Effector memory CD8-positive, alpha-beta T cell (primary cell): Measurements from ENCODE around the gene SPPL3.
A peak's percentile ranks its signal among the peaks of the same experiment; 100 is the strongest.

Experiments used
- ATAC-seq: fragments of 150-1000 bp; cut with Tn5 transposase; replicated peaks from 2 replicates; pipeline ENCODE4 v1.10.0; 2021; ENCODE audit warnings: mild to moderate bottlenecking, moderate library complexity
- DNase-seq, 3 experiments: peaks; one replicate each; pipeline ENCODE4 v3.0.0; 2021
- H3K27ac Mint-ChIP-seq, 2 donors: one replicate each; pipeline ENCODE4 v1.8.0; 2022; ENCODE audit warnings: mild to moderate bottlenecking in 2 of 2, mixed read lengths in 2 of 2, moderate library complexity in 2 of 2
- H3K27me3 Mint-ChIP-seq, 2 donors: one replicate each; pipeline ENCODE4 v1.8.0; 2022; ENCODE audit warnings: mixed read lengths in 2 of 2
- H3K36me3 Mint-ChIP-seq: one replicate; pipeline ENCODE4 v1.8.0; 2022; ENCODE audit warnings: mild to moderate bottlenecking, moderate library complexity, mixed read lengths; ENCODE audit not compliant: insufficient read depth
- H3K4me1 Mint-ChIP-seq, 2 donors: one replicate each; pipeline ENCODE4 v1.8.0; 2022; ENCODE audit warnings: low read depth in 2 of 2, mixed read lengths in 2 of 2
- H3K4me3 Mint-ChIP-seq, 2 donors: one replicate each; pipeline ENCODE4 v1.8.0; 2022; ENCODE audit warnings: mild to moderate bottlenecking in 2 of 2, mixed read lengths in 2 of 2, moderate library complexity in 2 of 2
- H3K9me3 Mint-ChIP-seq, 2 donors: one replicate each; pipeline ENCODE4 v1.8.0; 2022; ENCODE audit warnings: mixed read lengths in 2 of 2

SPPL3 gene

DNA sequence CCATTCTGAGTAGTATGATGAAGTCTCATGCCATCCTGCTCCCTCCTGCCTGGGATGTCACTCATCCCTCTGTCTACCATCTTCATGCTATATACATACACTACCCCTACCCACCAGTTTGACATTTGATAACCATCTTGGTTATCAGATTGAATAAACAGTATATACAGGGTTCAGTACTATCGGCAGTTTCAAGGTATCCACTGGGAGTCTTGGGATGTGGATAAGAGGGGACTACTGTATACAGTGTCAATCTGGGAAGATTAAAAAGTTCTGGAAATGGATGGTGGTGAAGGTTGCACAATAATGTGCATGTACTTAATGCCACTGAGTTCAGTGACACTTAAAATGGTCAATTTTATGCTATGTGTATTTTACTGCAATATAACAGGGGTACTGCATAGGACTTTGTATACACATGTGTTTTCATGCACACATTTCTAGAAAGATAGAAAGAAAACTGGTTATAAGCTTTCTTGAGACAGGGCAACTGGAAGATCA lies 22.1 kb downstream of the SPPL3 start:
- ATAC-seq = no peak
- Mint-ChIP-seq H3K4me1 (peaks cover 41 to 67% of the 10 kb centered on the region in 2 donors), H3K27me3 (no peaks in the 10 kb centered on the region), H3K9me3 (no peaks in the 10 kb centered on the region), H3K4me3 (no peak overlapping the region), H3K27ac (no peak overlapping the region), H3K36me3 (no peaks in the 10 kb centered on the region)
- DNase-seq = no peak

- H3K4me1 Mint-ChIP-seq = peaks cover 39 to 63% of the 10 kb centered on the region in 2 donors
- no peaks in the 10 kb centered on the region for H3K27me3 Mint-ChIP-seq
- no peak overlapping the region for H3K4me3 Mint-ChIP-seq
- no peak for ATAC-seq
- H3K27ac Mint-ChIP-seq = no peak overlapping the region
- DNase-seq = no peak
- H3K36me3 Mint-ChIP-seq = peaks cover 2% of the 10 kb centered on the region
- H3K9me3 Mint-ChIP-seq = no peaks in the 10 kb centered on the region
These were observed 24.3 kb downstream of the SPPL3 start for GRCh38 chr12:120879718-120880300.

DNA sequence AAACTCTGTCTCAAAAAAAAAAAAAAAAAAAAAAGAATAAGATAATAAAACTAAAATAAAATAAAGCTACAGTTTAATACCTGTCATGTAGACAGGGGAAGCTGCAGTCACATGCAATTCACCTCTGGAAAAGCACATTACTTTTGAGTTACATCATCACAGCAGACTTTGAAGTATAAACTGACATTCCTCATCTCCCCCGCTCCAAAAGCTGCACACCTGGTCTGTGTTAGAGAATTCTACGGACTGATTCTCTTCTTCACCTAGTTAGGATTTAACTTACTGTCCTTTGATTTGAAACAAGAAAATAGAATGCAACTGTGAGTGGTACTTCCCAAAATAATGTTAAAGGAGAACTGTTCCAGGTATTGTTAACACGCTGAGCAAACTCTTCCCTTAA lies 25.1 kb downstream of the SPPL3 start:
- Mint-ChIP-seq H3K9me3 (no peaks in the 10 kb centered on the region), H3K36me3 (peaks cover 2% of the 10 kb centered on the region), H3K4me1 (peaks cover 44 to 65% of the 10 kb centered on the region in 2 donors), H3K4me3 (no peak overlapping the region), H3K27ac (no peak overlapping the region), H3K27me3 (no peaks in the 10 kb centered on the region)
- no peak for ATAC-seq
- no peak for DNase-seq

GRCh38 chr12:120874547-120875245 lies 29.5 kb downstream of the SPPL3 start:
- Mint-ChIP-seq H3K4me1 (peaks cover 39 to 55% of the 10 kb centered on the region in 2 donors), H3K9me3 (no peaks in the 10 kb centered on the region), H3K36me3 (peaks cover 10% of the 10 kb centered on the region), H3K27ac (peak overlapping the region in 1 of 2 donors; percentile 60), H3K27me3 (no peaks in the 10 kb centered on the region), H3K4me3 (no peak overlapping the region)
- ATAC-seq (no peak), DNase-seq (no peak)

GRCh38 chr12:120873226-120873625 lies 30.9 kb downstream of the SPPL3 start:
- Mint-ChIP-seq H3K36me3 (peaks cover 10% of the 10 kb centered on the region), H3K9me3 (no peaks in the 10 kb centered on the region), H3K27me3 (no peaks in the 10 kb centered on the region), H3K4me3 (peak overlapping the region; percentile 15 to 35), H3K4me1 (peaks cover 35 to 50% of the 10 kb centered on the region in 2 donors), H3K27ac (peak overlapping the region in 1 of 2 donors; percentile 27)
- DNase-seq (no peak), ATAC-seq (no peak)

- H3K9me3 Mint-ChIP-seq = no peaks in the 10 kb centered on the region
- H3K27me3 Mint-ChIP-seq = no peaks in the 10 kb centered on the region
- peaks cover 35 to 50% of the 10 kb centered on the region in 2 donors for H3K4me1 Mint-ChIP-seq
- peaks cover 10% of the 10 kb centered on the region for H3K36me3 Mint-ChIP-seq
- no peak for ATAC-seq
- DNase-seq = no peak
- H3K4me3 Mint-ChIP-seq = peak overlapping the region; percentile 31 to 35
- H3K27ac Mint-ChIP-seq = peak overlapping the region in 1 of 2 donors; percentile 46
These were observed 31.7 kb downstream of the SPPL3 start for GRCh38 chr12:120872487-120872886.

GRCh38 chr12:120870415-120870814 lies 33.7 kb downstream of the SPPL3 start:
- peaks cover 28 to 37% of the 10 kb centered on the region in 2 donors for H3K4me1 Mint-ChIP-seq
- H3K27me3 Mint-ChIP-seq = no peaks in the 10 kb centered on the region
- H3K4me3 Mint-ChIP-seq = no peak overlapping the region
- DNase-seq (no peak), ATAC-seq (no peak)
- H3K27ac Mint-ChIP-seq = peak overlapping the region; percentile 46 to 63
- no peaks in the 10 kb centered on the region for H3K9me3 Mint-ChIP-seq
- H3K36me3 Mint-ChIP-seq = peaks cover 12% of the 10 kb centered on the region

GRCh38 chr12:120869376-120869775 lies 34.8 kb downstream of the SPPL3 start:
- no peaks in the 10 kb centered on the region for H3K9me3 Mint-ChIP-seq
- H3K4me3 Mint-ChIP-seq = no peak overlapping the region
- peaks cover 12% of the 10 kb centered on the region for H3K36me3 Mint-ChIP-seq
- DNase-seq = no peak
- peaks cover 25 to 36% of the 10 kb centered on the region in 2 donors for H3K4me1 Mint-ChIP-seq
- no peak for ATAC-seq
- no peaks in the 10 kb centered on the region for H3K27me3 Mint-ChIP-seq
- no peak overlapping the region for H3K27ac Mint-ChIP-seq

- ATAC-seq (no peak), DNase-seq (no peak)
- H3K27me3 Mint-ChIP-seq = no peaks in the 10 kb centered on the region
- no peak overlapping the region for H3K4me3 Mint-ChIP-seq
- H3K9me3 Mint-ChIP-seq = no peaks in the 10 kb centered on the region
- no peak overlapping the region for H3K27ac Mint-ChIP-seq
- peaks cover 17 to 36% of the 10 kb centered on the region in 2 donors for H3K4me1 Mint-ChIP-seq
- peaks cover 15% of the 10 kb centered on the region for H3K36me3 Mint-ChIP-seq
These were observed 38.0 kb downstream of the SPPL3 start for GRCh38 chr12:120866108-120866507.

DNA sequence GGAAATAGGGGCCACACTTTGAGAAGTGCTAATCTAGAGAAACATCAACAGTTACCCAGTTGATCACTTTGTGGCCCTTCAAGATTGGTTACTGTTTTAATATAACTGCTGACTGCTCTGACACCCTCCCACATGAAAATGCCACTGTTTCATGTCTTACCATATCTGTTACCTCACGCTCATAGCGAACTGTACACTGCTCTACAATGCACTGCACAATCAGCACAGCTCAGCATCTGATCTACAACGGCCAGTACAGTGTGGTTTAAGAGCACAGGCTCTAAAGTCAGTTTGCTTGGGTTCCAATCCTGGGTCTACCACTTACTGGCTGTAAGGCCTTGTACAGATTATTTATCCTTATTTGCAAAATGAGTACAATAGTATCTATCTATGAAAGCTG lies 39.1 kb downstream of the SPPL3 start:
- Mint-ChIP-seq H3K4me3 (no peak overlapping the region), H3K36me3 (peaks cover 12% of the 10 kb centered on the region), H3K27me3 (no peaks in the 10 kb centered on the region), H3K4me1 (peaks cover 17 to 34% of the 10 kb centered on the region in 2 donors), H3K27ac (no peak overlapping the region), H3K9me3 (no peaks in the 10 kb centered on the region)
- DNase-seq (no peak), ATAC-seq (no peak)

DNA sequence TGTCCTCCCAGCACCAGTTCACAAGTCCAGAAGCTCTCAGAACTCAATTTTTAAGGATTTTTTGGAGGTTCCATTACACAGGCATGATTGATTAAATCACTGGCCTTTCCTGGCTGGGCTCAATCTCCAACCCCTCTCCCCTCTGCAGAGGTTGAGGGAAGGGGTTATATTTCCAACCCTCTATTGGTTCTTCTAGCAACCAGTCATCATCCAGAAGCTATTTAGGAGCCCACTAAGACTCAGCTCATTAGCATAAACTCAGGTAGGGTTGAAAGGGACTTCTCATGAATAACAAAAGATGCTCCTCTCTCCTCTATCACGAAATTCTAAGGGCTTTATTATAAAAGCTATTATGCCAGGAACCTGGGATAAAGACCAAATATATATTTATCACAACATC lies 41.5 kb downstream of the SPPL3 start:
- no peak overlapping the region for H3K27ac Mint-ChIP-seq
- DNase-seq = no peak
- H3K27me3 Mint-ChIP-seq = no peaks in the 10 kb centered on the region
- peaks cover 0 to 3% of the 10 kb centered on the region in 2 donors for H3K9me3 Mint-ChIP-seq
- H3K4me1 Mint-ChIP-seq = peaks cover 19 to 29% of the 10 kb centered on the region in 2 donors
- H3K4me3 Mint-ChIP-seq = no peak overlapping the region
- no peak for ATAC-seq
- H3K36me3 Mint-ChIP-seq = peaks cover 8% of the 10 kb centered on the region

DNA sequence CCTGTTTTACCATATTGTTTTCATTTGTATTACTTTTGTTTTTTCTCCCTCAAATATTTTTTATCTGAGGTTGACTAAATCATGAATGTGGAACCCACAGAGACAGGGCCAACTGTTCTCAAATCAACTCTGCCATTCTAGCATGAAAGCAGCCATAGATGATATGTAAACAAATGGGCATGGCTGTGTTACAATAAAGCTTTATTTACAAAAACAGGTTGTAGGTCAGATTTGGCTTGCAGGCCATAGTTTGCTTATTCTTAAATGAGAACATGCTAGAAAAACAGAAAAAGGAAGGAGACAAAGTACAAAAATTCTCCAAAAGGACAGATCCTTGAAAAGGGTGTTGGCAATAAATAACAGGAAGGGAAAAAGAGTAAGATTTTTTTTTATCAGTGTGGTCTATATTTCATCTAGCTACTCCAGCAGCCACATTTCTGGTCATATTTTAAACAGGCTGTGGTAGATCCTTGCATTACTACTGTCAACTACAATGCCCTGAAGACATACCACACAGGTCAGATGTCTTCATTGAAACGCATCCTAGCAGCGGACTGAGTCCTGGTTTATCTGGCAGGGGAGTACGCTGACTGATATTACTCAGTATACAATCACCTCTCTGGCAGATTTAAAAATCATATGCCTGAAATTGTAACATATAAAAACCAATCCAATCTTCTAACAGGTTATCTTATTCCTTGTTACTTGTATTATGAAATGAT lies 42.9 kb downstream of the SPPL3 start:
- ATAC-seq = no peak
- Mint-ChIP-seq H3K9me3 (peaks cover 0 to 3% of the 10 kb centered on the region in 2 donors), H3K4me1 (peaks cover 27 to 42% of the 10 kb centered on the region in 2 donors), H3K36me3 (peaks cover 3% of the 10 kb centered on the region), H3K27ac (peak overlapping the region in 1 of 2 donors; percentile 72), H3K27me3 (no peaks in the 10 kb centered on the region), H3K4me3 (no peak overlapping the region)
- no peak for DNase-seq

GRCh38 chr12:120858306-120859088 lies 45.7 kb downstream of the SPPL3 start:
- Mint-ChIP-seq H3K9me3 (peaks cover 0 to 3% of the 10 kb centered on the region in 2 donors), H3K4me1 (peaks cover 30 to 46% of the 10 kb centered on the region in 2 donors), H3K27me3 (no peaks in the 10 kb centered on the region), H3K36me3 (peaks cover 11% of the 10 kb centered on the region), H3K27ac (no peak overlapping the region), H3K4me3 (no peak overlapping the region)
- no peak for ATAC-seq
- no peak for DNase-seq
